ENCODE results near the gene CNTNAP5.

DNA sequence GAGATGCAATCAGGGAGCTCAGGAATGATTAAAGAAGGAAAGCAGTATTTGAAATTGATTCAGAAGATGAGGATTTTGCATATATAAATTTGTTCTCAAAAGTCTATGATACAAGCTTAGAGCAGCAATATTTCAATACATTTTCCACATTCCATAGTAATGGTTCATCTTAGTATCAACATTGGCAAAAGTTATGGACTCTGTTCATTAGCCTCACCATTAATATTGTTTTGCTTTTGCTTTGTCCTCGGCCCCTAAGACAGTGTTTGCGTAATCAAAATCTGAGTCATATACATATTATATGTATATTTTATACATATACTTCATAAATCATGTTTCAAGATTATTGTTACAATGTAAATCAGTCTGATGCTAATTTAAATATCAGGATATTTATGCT, 176.6 kb downstream of the CNTNAP5 start:
- no peak for TF ChIP-seq CTCF (conservative IDR thresholded peaks at IDR 0.05 in 1 of 2, IDR thresholded peaks at IDR 0.05 in 1 of 2; ENCODE audit: extremely low read depth in 1 of 2, insufficient read depth in 1 of 2, low read depth in 1 of 2, low read length in 2 of 2)
- no peak for TF ChIP-seq EZH2 (IDR thresholded peaks at IDR 0.05; ENCODE audit: borderline replicate concordance, low read length)

All from mammary epithelial cell (primary cell).